ENCODE results near the gene PRMT1. TPM values are rescaled to one million over a fixed set of nuclear protein-coding genes. Genes with fewer than 3 reads are reported as not detected.

PRMT1 gene
- total and polyA plus RNA-seq, 4 donors: 35.1 to 67.2 (median 53.8) TPM

- Histone ChIP-seq H3K4me3 (ENCODE audit: low read depth in 1 of 3, low read length in 3 of 3) (no peak overlapping the region), H3K36me3 (ENCODE audit: control insufficient read depth in 4 of 4, insufficient read depth in 3 of 4, low read depth in 1 of 4, low read length in 3 of 4) (peaks cover 0 to 8% (median 2%) of the 10 kb centered on the region in 4 donors), H3K4me1 (ENCODE audit: control insufficient read depth in 4 of 4, insufficient read depth in 4 of 4, low read length in 3 of 4) (peaks cover 3 to 29% (median 16%) of the 10 kb centered on the region in 4 donors), H3K9me3 (ENCODE audit: control insufficient read depth in 4 of 4, low read length in 3 of 4) (no peaks in the 10 kb centered on the region), H3K27me3 (ENCODE audit: control insufficient read depth in 4 of 4, insufficient read depth in 4 of 4, low read length in 3 of 4) (no peaks in the 10 kb centered on the region), H3K9ac (ENCODE audit: low read depth in 1 of 2, low read length in 2 of 2) (no peak overlapping the region), H3K27ac (ENCODE audit: low read depth in 1 of 2, low read length in 2 of 2) (no peak overlapping the region)
- no peak for DNase-seq (ENCODE audit: low spot score)
- 75% methylated on average over 16 of the region's 16 CpGs for WGBS
- no peak for TF ChIP-seq NR2F2 (IDR thresholded peaks at IDR 0.05)
- TF ChIP-seq EGR1 (IDR thresholded peaks at IDR 0.05; ENCODE audit: low read depth in 2 of 2): no peak
Measured at GRCh38 chr19:49692147-49692506, 15.1 kb downstream of the PRMT1 start.

DNA sequence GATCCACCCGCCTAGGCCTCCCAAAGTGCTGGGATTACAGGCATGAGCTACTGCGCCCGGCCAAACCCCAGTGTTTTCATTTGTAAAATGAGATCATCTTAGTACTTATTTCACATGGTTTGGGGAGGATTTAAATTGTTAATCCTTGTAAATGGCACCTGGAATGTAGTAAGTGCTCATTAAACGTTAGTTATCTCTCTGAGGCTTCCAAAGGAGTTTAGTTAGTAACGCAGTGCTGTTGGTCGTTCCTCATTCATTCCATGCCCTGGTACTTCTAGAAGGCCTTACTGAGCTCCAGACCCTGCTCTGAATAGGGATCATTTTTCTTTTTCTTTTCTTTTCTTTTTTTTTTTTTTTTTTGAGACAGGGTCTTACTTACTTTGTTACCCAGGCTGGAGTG is 19.0 kb downstream of the PRMT1 start:
- TF ChIP-seq SP1 (IDR thresholded peaks at IDR 0.05): no peak
- no peak for TF ChIP-seq YY1 (IDR thresholded peaks at IDR 0.05)
- no peak for TF ChIP-seq FOXA2 (IDR thresholded peaks at IDR 0.05)
- no peak for TF ChIP-seq REST (IDR thresholded peaks at IDR 0.05)
- no peak for TF ChIP-seq JUND (IDR thresholded peaks at IDR 0.05)
- TF ChIP-seq, protein P1, sequence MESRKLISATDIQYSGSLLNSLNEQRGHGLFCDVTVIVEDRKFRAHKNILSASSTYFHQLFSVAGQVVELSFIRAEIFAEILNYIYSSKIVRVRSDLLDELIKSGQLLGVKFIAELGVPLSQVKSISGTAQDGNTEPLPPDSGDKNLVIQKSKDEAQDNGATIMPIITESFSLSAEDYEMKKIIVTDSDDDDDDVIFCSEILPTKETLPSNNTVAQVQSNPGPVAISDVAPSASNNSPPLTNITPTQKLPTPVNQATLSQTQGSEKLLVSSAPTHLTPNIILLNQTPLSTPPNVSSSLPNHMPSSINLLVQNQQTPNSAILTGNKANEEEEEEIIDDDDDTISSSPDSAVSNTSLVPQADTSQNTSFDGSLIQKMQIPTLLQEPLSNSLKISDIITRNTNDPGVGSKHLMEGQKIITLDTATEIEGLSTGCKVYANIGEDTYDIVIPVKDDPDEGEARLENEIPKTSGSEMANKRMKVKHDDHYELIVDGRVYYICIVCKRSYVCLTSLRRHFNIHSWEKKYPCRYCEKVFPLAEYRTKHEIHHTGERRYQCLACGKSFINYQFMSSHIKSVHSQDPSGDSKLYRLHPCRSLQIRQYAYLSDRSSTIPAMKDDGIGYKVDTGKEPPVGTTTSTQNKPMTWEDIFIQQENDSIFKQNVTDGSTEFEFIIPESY (IDR thresholded peaks at IDR 0.05): no peak
- TF ChIP-seq NR2F2 (IDR thresholded peaks at IDR 0.05): no peak
- TF ChIP-seq GABPA (IDR thresholded peaks at IDR 0.05 in 1 of 2, conservative IDR thresholded peaks at IDR 0.05 in 1 of 2): no peak
- no peak for TF ChIP-seq TAF1 (conservative IDR thresholded peaks at IDR 0.05)
- no peak for TF ChIP-seq HNF4G (IDR thresholded peaks at IDR 0.05)
- TF ChIP-seq HNF4A (conservative IDR thresholded peaks at IDR 0.05): no peak
- no peak for TF ChIP-seq RXRA (IDR thresholded peaks at IDR 0.05)
- TF ChIP-seq, protein P2, sequence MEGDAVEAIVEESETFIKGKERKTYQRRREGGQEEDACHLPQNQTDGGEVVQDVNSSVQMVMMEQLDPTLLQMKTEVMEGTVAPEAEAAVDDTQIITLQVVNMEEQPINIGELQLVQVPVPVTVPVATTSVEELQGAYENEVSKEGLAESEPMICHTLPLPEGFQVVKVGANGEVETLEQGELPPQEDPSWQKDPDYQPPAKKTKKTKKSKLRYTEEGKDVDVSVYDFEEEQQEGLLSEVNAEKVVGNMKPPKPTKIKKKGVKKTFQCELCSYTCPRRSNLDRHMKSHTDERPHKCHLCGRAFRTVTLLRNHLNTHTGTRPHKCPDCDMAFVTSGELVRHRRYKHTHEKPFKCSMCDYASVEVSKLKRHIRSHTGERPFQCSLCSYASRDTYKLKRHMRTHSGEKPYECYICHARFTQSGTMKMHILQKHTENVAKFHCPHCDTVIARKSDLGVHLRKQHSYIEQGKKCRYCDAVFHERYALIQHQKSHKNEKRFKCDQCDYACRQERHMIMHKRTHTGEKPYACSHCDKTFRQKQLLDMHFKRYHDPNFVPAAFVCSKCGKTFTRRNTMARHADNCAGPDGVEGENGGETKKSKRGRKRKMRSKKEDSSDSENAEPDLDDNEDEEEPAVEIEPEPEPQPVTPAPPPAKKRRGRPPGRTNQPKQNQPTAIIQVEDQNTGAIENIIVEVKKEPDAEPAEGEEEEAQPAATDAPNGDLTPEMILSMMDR (IDR thresholded peaks at IDR 0.05; ENCODE audit: low read depth, low read length, missing input control): no peak
- no peak for TF ChIP-seq MAX (IDR thresholded peaks at IDR 0.05)
- Histone ChIP-seq H3K27ac (ENCODE audit: low read depth in 1 of 2, low read length in 2 of 2) (no peak overlapping the region), H3K9ac (ENCODE audit: low read depth in 1 of 2, low read length in 2 of 2) (no peak overlapping the region), H3K27me3 (ENCODE audit: control insufficient read depth in 4 of 4, insufficient read depth in 4 of 4, low read length in 3 of 4) (no peaks in the 10 kb centered on the region), H3K4me1 (ENCODE audit: control insufficient read depth in 4 of 4, insufficient read depth in 4 of 4, low read length in 3 of 4) (peaks cover 0 to 6% (median 0%) of the 10 kb centered on the region in 4 donors), H3K4me3 (ENCODE audit: low read depth in 1 of 3, low read length in 3 of 3) (no peak overlapping the region), H3K9me3 (ENCODE audit: control insufficient read depth in 4 of 4, low read length in 3 of 4) (no peaks in the 10 kb centered on the region), H3K36me3 (ENCODE audit: control insufficient read depth in 4 of 4, insufficient read depth in 3 of 4, low read depth in 1 of 4, low read length in 3 of 4) (no peaks in the 10 kb centered on the region)
- 85% methylated on average over 6 of the region's 6 CpGs for WGBS
- DNase-seq (ENCODE audit: low spot score): no peak

Measured in liver (tissue), 9 donors.